Esophagus muscularis mucosa (tissue), 4 donors: Measurements from ENCODE around the gene FIBIN. TPM values are rescaled to one million over a fixed set of nuclear protein-coding genes. Genes with fewer than 3 reads are reported as not detected.

ENCODE experiments used
- DNase-seq: peaks from one replicate; pipeline ENCODE4 v3.0.0-alpha.2; 2017; ENCODE audit errors: extremely low spot score
- H3K27ac ChIP-seq, 4 donors: fragments of 200-600 bp; sonication (generic); replicated peaks in 1 of 4; 1 replicate in 3 of 4; 2 replicates in 1 of 4; pipeline ENCODE4 v1.5.1; 2016 to 2019; ENCODE audit warnings: mild to moderate bottlenecking in 1 of 4
- H3K27me3 ChIP-seq, 4 donors: fragments of 200-600 bp; sonication (generic); one replicate each; pipeline versions ENCODE4 v1.5.1 to v1.6.0; 2016 to 2019
- H3K36me3 ChIP-seq, 4 donors: fragments of 200-600 bp; sonication (generic); one replicate each; pipeline ENCODE4 v1.5.1; 2016 to 2019
- H3K4me1 ChIP-seq, 4 donors: fragments of 200-600 bp; sonication (generic); one replicate each; pipeline ENCODE4 v1.5.1; 2016 to 2019
- H3K4me3 ChIP-seq, 4 donors: fragments of 200-600 bp; sonication (generic); 1 replicate in 2 of 4; 2 replicates in 2 of 4; pipeline ENCODE4 v1.5.1; 2016 to 2019; ENCODE audit warnings: mild to moderate bottlenecking in 4 of 4, moderate library complexity in 1 of 4
- H3K9me3 ChIP-seq, 4 donors: fragments of 200-600 bp; sonication (generic); 1 replicate in 3 of 4; 2 replicates in 1 of 4; pipeline ENCODE4 v1.5.1; 2016 to 2019
- EP300 ChIP-seq: sonication (generic); formaldehyde crosslinking; IDR thresholded peaks from one replicate; pipeline ENCODE4 v1.6.1; 2017; ENCODE audit warnings: antibody characterized with exemption
- POLR2A ChIP-seq: fragments of 450-650 bp; IDR thresholded peaks from one replicate; pipeline ENCODE4 v1.6.1; 2017; ENCODE audit warnings: antibody characterized with exemption, moderate library complexity, mild to moderate bottlenecking, low read depth
- POLR2AphosphoS5 ChIP-seq, 2 donors: sonication (generic); formaldehyde crosslinking; IDR thresholded peaks; one replicate each; pipeline ENCODE4 v1.6.1; 2017; ENCODE audit warnings: antibody characterized with exemption in 2 of 2
- WGBS: methylation state at CpG from one replicate; pipeline ENCODE4 v1.1.5; 2018; 5-methylcytosine and 5-hydroxymethylcytosine counted together
- intact Hi-C: fragments of 100-400 bp; cut with DNase I; formaldehyde crosslinking; loops from one replicate; pipeline ENCODE4 v1.15.1; 2023
- total RNA-seq, 4 donors: library from RNA; depleted of rRNA; stranded (reverse); fragments of >200 nt; gene quantifications; one replicate each; pipeline versions ENCODE4 v1.1.0 to v1.2.1, GENCODE V29; 2016
- TF ChIP-seq, protein P1 (sequence below), 3 experiments: fragments of 200-600 bp in 2 of 3; fragments of 450-650 bp in 1 of 3; sonication (generic) in 2 of 3; IDR thresholded peaks; one replicate each; pipeline ENCODE4 v1.5.1; 2017 to 2019; ENCODE audit warnings: antibody characterized with exemption in 3 of 3, mild to moderate bottlenecking in 2 of 3, moderate library complexity in 1 of 3

Gene FIBIN
- total RNA-seq, 4 donors from 2014 or later, result 76.4 to 151 (median 101) TPM

DNA sequence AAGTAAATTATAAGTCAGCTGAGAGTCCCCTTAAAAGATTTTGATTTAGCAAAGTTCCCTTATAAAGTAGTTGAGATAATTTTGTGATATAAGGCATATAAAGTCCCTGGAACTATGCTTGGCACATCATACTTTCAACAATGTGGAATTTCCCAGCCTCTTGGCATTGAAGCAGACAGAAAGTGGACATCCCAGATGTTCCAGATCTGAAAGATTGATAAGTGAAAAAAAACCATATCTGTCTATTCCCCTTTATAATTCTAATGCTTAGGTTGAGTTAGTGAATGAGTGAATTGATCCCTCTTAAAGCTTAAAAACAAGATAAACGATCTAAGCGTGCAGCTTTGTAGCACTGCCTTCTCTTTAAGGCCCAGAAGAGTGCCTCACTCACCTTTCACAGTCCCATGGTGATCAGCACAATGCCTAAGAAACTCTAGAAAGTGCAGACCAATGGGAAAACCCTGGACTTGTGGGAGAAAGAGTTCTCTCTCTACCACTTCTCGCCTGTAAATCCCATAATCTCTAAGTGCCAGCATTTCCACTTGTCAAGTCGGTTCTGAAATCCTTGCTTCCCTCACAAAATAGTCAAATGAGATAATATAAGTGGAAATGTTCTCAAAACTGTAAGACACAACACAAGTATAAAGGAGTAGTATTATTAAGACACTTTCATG lies 17.8 kb downstream of the FIBIN start:
- Histone ChIP-seq H3K36me3 (no peaks in the 10 kb centered on the region), H3K4me3 (no peak overlapping the region), H3K4me1 (peaks cover 0 to 32% (median 29%) of the 10 kb centered on the region in 4 donors), H3K27me3 (no peaks in the 10 kb centered on the region), H3K27ac (peak overlapping the region; percentile 2 to 46 (median 42)), H3K9me3 (no peaks in the 10 kb centered on the region)
- DNase-seq, result no peak
- intact Hi-C loops, result no loop called here
- TF ChIP-seq EP300 (no peak), POLR2AphosphoS5 (IDR thresholded peaks at IDR 0.05) (no peak), POLR2A (no peak)
- TF ChIP-seq, protein P1, sequence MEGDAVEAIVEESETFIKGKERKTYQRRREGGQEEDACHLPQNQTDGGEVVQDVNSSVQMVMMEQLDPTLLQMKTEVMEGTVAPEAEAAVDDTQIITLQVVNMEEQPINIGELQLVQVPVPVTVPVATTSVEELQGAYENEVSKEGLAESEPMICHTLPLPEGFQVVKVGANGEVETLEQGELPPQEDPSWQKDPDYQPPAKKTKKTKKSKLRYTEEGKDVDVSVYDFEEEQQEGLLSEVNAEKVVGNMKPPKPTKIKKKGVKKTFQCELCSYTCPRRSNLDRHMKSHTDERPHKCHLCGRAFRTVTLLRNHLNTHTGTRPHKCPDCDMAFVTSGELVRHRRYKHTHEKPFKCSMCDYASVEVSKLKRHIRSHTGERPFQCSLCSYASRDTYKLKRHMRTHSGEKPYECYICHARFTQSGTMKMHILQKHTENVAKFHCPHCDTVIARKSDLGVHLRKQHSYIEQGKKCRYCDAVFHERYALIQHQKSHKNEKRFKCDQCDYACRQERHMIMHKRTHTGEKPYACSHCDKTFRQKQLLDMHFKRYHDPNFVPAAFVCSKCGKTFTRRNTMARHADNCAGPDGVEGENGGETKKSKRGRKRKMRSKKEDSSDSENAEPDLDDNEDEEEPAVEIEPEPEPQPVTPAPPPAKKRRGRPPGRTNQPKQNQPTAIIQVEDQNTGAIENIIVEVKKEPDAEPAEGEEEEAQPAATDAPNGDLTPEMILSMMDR (IDR thresholded peaks at IDR 0.05), result no peak
- 74% methylated on average over 4 of the region's 4 CpGs for WGBS

DNA sequence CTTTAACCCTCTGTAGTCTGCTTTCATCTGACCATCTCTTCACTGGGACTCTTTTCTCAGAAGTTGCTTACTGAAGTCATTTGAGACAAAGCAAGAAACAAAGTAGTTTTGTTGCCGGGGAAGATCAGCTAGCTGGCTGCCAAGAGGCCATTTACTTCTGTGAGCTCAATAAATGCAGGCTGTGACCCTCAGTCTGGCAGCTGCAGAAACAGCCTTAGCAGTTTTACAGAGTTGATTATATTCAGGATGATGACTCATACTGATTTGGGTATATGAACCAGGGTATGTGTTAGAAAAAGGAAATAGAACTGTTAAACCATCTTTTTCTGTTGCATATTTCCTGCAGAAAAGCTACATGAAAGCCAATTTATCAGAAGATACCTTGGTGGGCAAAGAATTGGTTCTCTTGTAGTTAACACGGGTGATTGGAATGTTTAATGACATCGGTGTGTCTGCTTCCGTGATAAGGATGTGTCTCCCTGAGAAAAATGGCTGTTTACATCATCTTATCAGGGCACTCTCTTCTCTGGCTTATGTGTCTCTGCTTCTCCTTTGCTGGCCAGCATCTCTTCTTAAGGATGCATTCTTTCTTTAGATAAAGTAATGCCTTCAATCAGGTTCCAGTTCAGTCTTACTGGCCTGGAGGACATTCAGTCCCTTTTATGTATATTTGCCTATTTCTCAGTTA lies 18.5 kb downstream of the FIBIN start:
- Histone ChIP-seq H3K9me3 (no peaks in the 10 kb centered on the region), H3K4me1 (peaks cover 0 to 32% (median 29%) of the 10 kb centered on the region in 4 donors), H3K4me3 (no peak overlapping the region), H3K27ac (peak overlapping the region; percentile 44 to 53 (median 49)), H3K27me3 (no peaks in the 10 kb centered on the region), H3K36me3 (no peaks in the 10 kb centered on the region)
- TF ChIP-seq, protein P1 (IDR thresholded peaks at IDR 0.05), result no peak
- no peak for TF ChIP-seq POLR2AphosphoS5 (IDR thresholded peaks at IDR 0.05)
- TF ChIP-seq POLR2A, result no peak
- no peak for TF ChIP-seq EP300
- intact Hi-C loops, result no loop called here
- 23% methylated on average over 4 of the region's 4 CpGs for WGBS
- DNase-seq, result no peak

DNA sequence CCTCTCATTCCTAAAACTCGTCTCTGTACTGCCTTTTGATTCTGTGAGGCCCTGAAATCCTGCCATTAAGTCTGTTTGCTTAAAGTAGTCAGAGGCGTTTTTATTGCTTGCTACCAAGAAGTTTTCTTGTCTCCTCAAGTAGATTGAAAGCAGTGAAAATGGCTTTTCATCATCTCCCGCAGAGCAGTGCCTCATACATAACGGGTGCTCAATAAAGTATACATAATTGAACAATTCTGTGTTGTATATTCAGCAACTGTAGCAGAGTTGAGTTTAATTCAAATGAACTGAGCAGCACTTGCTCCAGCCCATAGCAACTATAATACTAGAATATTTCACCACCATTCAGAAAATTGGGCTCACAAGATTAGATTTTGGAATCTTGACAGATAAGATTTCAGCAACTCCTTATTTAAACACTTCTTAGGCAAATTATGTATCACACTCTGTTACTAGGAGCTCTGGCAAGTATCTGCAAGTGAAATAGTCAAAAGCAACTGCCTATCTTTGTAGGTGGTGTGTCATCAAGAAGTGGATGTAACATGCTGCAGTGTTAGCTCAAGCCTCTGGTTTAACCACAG lies 20.0 kb downstream of the FIBIN start:
- no peaks in the 10 kb centered on the region for H3K27me3 ChIP-seq
- 38% methylated on average over 4 of the region's 4 CpGs for WGBS
- H3K4me1 ChIP-seq, result peaks cover 0 to 32% (median 29%) of the 10 kb centered on the region in 4 donors
- H3K36me3 ChIP-seq, result no peaks in the 10 kb centered on the region
- H3K9me3 ChIP-seq, result no peaks in the 10 kb centered on the region
- TF ChIP-seq EP300 (no peak), POLR2A (no peak), POLR2AphosphoS5 (IDR thresholded peaks at IDR 0.05) (no peak)
- TF ChIP-seq, protein P1 (IDR thresholded peaks at IDR 0.05), result no peak
- no peak for DNase-seq
- H3K27ac ChIP-seq, result peak overlapping the region in 3 of 4 donors; percentile 12 to 53 (median 44)
- intact Hi-C loops, result no loop called here
- no peak overlapping the region for H3K4me3 ChIP-seq

DNA sequence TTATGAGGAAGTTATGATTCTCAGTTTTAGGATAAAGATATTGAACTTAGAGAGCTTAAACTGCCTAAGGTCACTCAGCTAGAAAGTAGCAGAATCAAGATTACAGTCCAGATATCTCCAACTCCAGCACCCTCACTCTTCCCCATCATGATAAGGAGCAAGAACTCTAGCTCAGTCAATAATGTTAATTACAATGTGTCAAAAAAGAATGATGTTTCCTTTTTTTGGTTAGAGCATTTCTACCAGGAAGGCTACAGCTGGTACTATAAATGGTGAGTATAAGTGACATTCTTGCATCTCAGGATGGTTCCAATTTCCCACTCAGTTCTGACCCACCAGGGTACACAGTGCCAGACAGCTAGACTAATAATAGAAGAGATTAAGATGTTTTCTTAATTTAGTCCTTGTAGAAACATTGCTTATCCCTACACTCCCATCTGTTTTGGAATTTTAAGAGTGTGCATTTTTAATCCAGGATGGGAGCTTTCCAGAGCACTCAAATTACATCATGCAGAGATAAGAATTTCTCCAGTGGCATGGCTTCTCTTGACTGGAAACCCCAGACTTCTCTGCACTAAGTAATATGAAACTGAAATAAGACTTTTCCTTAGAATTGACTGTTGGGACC lies 25.1 kb downstream of the FIBIN start:
- Histone ChIP-seq H3K4me3 (no peak overlapping the region), H3K36me3 (no peaks in the 10 kb centered on the region), H3K9me3 (no peaks in the 10 kb centered on the region), H3K27ac (no peak overlapping the region), H3K4me1 (peaks cover 0 to 4% (median 3%) of the 10 kb centered on the region in 4 donors), H3K27me3 (no peaks in the 10 kb centered on the region)
- TF ChIP-seq, protein P1 (IDR thresholded peaks at IDR 0.05), result no peak
- TF ChIP-seq POLR2A (no peak), EP300 (no peak), POLR2AphosphoS5 (IDR thresholded peaks at IDR 0.05) (no peak)
- DNase-seq, result no peak
- intact Hi-C loops, result no loop called here
